Ovary (tissue), 9 donors: Measurements from ENCODE around the gene FBXO36. TPM values are rescaled to one million over a fixed set of nuclear protein-coding genes. Genes with fewer than 3 reads are reported as not detected.
"Not testable (repeated sequence)": the region's sequence is repeated elsewhere in the genome, so short reads cannot be mapped to it uniquely, and the experiment has no call there.

Experiments
- DNase-seq, 5 donors: peaks; one replicate each; pipeline ENCODE4 v3.0.0-alpha.2; 2019 to 2020
- H3K27ac ChIP-seq, 2 donors: fragments of 200-600 bp; one replicate each; pipeline versions ENCODE4 v1.5.1 to v1.8.0; 2019 to 2022
- H3K27me3 ChIP-seq: fragments of 200-600 bp; one replicate; pipeline ENCODE4 v1.8.0; 2022
- H3K36me3 ChIP-seq: fragments of 200-600 bp; sonication (generic); one replicate; pipeline ENCODE4 v1.5.1; 2019
- H3K4me1 ChIP-seq: one replicate; pipeline ENCODE4 v1.8.1; 2013; ENCODE audit warnings: mild to moderate bottlenecking, moderate library complexity; ENCODE audit not compliant: insufficient read depth
- H3K4me3 ChIP-seq: fragments of 200-600 bp; sonication (generic); one replicate; pipeline ENCODE4 v1.5.1; 2017
- H3K9me3 ChIP-seq, 2 donors: fragments of 200-600 bp in 1 of 2; sonication (generic) in 1 of 2; one replicate each; pipeline versions ENCODE4 v1.5.1 to v1.8.1; 2013 to 2019; ENCODE audit warnings: mild to moderate bottlenecking in 1 of 2, moderate library complexity in 1 of 2
- EP300 ChIP-seq: sonication (generic); formaldehyde crosslinking; IDR thresholded peaks from one replicate; pipeline ENCODE4 v1.6.1; 2017; ENCODE audit warnings: antibody characterized with exemption
- POLR2A ChIP-seq: fragments of 450-650 bp; IDR thresholded peaks from one replicate; pipeline ENCODE4 v1.6.1; 2017; ENCODE audit warnings: antibody characterized with exemption, mild to moderate bottlenecking, moderate library complexity
- WGBS, 3 donors: extraction: QIAGEN DNeasy Blood & Tissue Kit in 1 of 3; methylation state at CpG; one replicate each; pipeline versions ENCODE4 v1.1.5 to v1.1.7; 2013 to 2017; 5-methylcytosine and 5-hydroxymethylcytosine counted together
- intact Hi-C, 4 donors: fragments of 100-400 bp; cut with DNase I; formaldehyde crosslinking; loops; one replicate each; pipeline versions ENCODE4 v1.11.0 to v1.15.1; 2022 to 2023
- polyA plus RNA-seq, 2 donors: library from polyadenylated mRNA; stranded (reverse); fragments of 200-250 nt in 1 of 2; fragments of 350-450 nt in 1 of 2; fragmentation: Illumina TruSeq in 1 of 2; extraction: RNeasy Lipid Tissue Mini Kit (QIAGEN cat#74804) in 1 of 2; gene quantifications; one replicate each; pipeline ENCODE4 v1.2.3, GENCODE V29; 2013 to 2014
- total RNA-seq, 7 donors: library from RNA; depleted of rRNA in 2 of 7; stranded (reverse); fragments of >200 nt in 2 of 7; fragmentation: NEBNext Ultra II Directional in 3 of 7; extraction: Animal tissue kit (Norgen Biotek cat#: 25700) in 3 of 7; gene quantifications; one replicate each; pipeline versions ENCODE4 v1.1.0 to v1.2.4, GENCODE V29; 2016 to 2023
- TF ChIP-seq, protein P1 (sequence below), 3 donors: fragments of 450-650 bp in 2 of 3; fragments of 200-600 bp in 1 of 3; IDR thresholded peaks; one replicate each; pipeline versions ENCODE4 v1.5.1 to v1.8.0; 2016 to 2022; ENCODE audit warnings: antibody characterized with exemption in 3 of 3, mild to moderate bottlenecking in 1 of 3
- donor health status: DM: no; HTN: no; CAD: no; lungs with moderate emphysema.
- donor health status: DM: no; HTN: no; CAD: no.
- donor health status: Bipolar disorder and iron deficiency.
- donor health status: DM: yes; HTN: yes; CAD: no.
- donor health status: DM: no; HTN: no; CAD: no.
- donor health status: DM: yes; HTN: yes; CAD: no.

FBXO36 gene
- total and polyA plus RNA-seq, 9 donors, result 1.5 to 8.4 (median 3.7) TPM

DNA sequence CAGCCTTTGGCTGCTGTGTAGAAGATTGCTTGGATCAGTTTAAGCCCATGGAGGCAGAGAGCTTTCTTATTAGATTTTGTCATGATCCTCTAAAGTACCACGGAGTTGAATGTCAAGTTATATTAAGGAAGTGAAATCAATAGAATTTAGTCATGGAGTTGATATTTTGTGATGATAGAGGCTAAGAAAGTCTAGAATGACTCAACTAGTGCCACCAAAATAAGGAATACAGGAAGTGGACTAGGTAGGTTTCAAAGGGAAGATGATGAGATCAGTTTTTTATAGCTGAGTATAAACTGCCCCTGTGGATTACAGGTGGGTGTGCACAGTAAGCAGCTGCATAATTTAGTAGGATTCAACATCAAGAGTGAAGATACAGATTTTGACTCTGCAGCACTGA, 25.2 kb downstream of the FBXO36 start:
- no peak overlapping the region for H3K4me3 ChIP-seq
- H3K36me3 ChIP-seq, result no peaks in the 10 kb centered on the region
- no peaks in the 10 kb centered on the region for H3K9me3 ChIP-seq
- WGBS, 3 donors, result 83 to 89% (median 88%) methylated on average over 1 of the region's 1 CpG
- no peaks in the 10 kb centered on the region for H3K27me3 ChIP-seq
- intact Hi-C loops, result no loop called here
- H3K27ac ChIP-seq, result no peak overlapping the region
- no peak for DNase-seq
- TF ChIP-seq, protein P1, sequence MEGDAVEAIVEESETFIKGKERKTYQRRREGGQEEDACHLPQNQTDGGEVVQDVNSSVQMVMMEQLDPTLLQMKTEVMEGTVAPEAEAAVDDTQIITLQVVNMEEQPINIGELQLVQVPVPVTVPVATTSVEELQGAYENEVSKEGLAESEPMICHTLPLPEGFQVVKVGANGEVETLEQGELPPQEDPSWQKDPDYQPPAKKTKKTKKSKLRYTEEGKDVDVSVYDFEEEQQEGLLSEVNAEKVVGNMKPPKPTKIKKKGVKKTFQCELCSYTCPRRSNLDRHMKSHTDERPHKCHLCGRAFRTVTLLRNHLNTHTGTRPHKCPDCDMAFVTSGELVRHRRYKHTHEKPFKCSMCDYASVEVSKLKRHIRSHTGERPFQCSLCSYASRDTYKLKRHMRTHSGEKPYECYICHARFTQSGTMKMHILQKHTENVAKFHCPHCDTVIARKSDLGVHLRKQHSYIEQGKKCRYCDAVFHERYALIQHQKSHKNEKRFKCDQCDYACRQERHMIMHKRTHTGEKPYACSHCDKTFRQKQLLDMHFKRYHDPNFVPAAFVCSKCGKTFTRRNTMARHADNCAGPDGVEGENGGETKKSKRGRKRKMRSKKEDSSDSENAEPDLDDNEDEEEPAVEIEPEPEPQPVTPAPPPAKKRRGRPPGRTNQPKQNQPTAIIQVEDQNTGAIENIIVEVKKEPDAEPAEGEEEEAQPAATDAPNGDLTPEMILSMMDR (IDR thresholded peaks at IDR 0.05), result no peak
- no peak for TF ChIP-seq POLR2A
- no peak for TF ChIP-seq EP300
- no peaks in the 10 kb centered on the region for H3K4me1 ChIP-seq

DNA sequence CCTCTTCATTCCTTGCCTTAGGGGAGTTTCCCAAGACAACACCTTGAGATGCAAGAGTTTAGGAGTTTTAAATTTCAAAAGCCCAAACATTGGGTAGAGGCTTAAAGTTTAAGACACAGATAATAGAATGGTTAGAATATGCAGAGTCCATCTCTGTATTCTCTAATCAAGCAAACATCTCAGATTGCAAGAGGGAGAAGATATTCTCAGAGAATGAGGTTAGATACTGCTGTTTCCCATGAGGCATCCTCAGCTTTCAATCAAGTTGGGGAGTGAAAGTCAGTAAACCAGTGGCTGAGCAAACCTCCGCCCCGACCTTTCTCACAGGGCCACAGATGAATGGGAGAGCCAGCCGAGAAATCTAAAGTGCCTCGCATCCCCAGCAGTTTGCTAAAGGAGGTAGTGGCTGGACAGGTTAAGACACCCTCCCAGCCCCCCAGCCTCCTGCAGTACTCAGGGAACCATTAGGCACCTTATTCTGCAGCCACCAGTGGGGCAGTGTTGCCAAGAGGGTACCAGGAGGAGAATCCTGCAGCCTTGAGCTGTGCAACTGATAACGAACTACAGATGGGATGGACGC, 30.0 kb downstream of the FBXO36 start:
- no peak for DNase-seq
- TF ChIP-seq, protein P1 (IDR thresholded peaks at IDR 0.05), result no peak
- TF ChIP-seq EP300, result no peak
- Histone ChIP-seq H3K36me3 (no peaks in the 10 kb centered on the region), H3K27ac (no peak overlapping the region), H3K4me3 (no peak overlapping the region), H3K4me1 (no peaks in the 10 kb centered on the region), H3K9me3 (no peaks in the 10 kb centered on the region), H3K27me3 (no peaks in the 10 kb centered on the region)
- intact Hi-C loops, result no loop called here
- 90 to 93% (median 91%) methylated on average over 6 of the region's 6 CpGs for WGBS, 3 donors

DNA sequence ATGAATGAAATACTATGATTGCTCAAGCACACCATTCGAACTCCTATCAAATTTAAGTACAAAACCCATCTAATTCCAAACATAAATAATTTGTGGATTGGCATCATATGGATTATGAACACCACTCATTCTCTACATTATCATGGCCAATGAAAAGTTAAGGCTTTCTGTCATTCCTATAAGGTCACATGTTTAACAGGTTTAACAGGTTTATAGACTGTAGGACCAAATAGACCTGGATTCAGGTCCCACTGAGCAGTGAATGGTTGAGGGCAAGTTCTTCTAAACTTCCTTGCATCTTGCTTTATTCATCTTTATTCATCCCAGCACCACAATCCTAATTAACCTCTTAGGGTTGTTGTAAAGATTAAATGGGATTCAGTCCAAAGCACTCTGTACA, 33.4 kb downstream of the FBXO36 start:
- Histone ChIP-seq H3K9me3 (no peaks in the 10 kb centered on the region), H3K27ac (no peak overlapping the region), H3K36me3 (no peaks in the 10 kb centered on the region), H3K4me1 (no peaks in the 10 kb centered on the region), H3K4me3 (no peak overlapping the region), H3K27me3 (no peaks in the 10 kb centered on the region)
- no peak for DNase-seq
- WGBS, 3 donors, result 97 to 99% (median 98%) methylated on average over 1 of the region's 1 CpG
- TF ChIP-seq EP300 (no peak), POLR2A (no peak)
- TF ChIP-seq, protein P1 (IDR thresholded peaks at IDR 0.05), result no peak
- intact Hi-C loops, result no loop called here

DNA sequence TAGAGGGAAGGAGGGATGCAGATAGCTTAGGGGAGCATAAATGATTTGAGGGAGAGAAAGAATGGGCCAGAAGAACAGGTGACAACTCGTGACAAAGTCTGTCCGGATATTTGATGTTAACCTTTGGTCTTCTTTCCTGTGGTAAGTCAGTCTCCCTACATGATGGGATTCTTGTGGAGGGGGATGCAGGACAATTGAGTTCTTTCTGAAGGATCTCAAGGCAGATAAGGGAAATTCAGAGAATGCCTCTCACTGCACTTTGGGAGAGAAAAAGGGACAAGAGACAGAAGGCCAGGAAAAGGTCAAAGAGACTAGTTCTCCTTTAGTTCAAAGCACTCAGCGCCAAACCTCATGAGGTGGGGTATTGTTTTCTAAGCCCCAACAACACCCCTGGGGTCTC, 34.2 kb downstream of the FBXO36 start:
- DNase-seq, result no peak
- Histone ChIP-seq H3K9me3 (no peaks in the 10 kb centered on the region), H3K4me3 (no peak overlapping the region), H3K27ac (no peak overlapping the region), H3K4me1 (no peaks in the 10 kb centered on the region), H3K27me3 (no peaks in the 10 kb centered on the region), H3K36me3 (no peaks in the 10 kb centered on the region)
- TF ChIP-seq, protein P1 (IDR thresholded peaks at IDR 0.05), result no peak
- TF ChIP-seq EP300 (no peak), POLR2A (no peak)
- WGBS, 3 donors, result 89 to 92% (median 91%) methylated on average over 3 of the region's 3 CpGs
- intact Hi-C loops, result no loop called here

DNA sequence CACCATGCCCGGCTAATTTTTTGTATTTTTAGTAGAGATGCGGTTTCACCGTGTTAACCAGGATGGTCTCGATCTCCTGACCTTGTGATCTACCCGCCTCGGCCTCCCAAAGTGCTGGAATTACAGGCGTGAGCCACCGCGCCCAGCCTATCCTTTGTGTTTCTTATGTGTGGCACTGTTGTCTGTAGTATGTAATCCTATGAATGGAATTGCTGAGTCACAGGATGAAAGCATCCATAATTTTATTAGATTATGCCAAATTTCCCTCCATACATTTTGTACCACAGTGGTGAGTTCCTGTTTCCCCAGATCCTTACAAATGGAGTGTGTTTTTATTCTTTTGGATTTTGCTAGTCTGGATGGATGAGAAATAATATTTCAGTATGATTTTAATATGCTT, 41.3 kb downstream of the FBXO36 start:
- WGBS, 3 donors, result 92 to 98% (median 93%) methylated on average over 9 of the region's 9 CpGs
- intact Hi-C loops, H3K4me3 ChIP-seq: not testable (repeated sequence)

More for the DNA sequence above, 41.3 kb downstream of the FBXO36 start:
- H3K9me3 ChIP-seq, H3K36me3 ChIP-seq, H3K27ac ChIP-seq, DNase-seq, H3K4me1 ChIP-seq, H3K27me3 ChIP-seq: not testable (repeated sequence)
